22Rv1 (cell line): ENCODE measurements around the gene PRRC2C.

Experiments used
- CTCF ChIP-seq: fragments of 450-650 bp; IDR thresholded peaks from 2 replicates; pipeline ENCODE4 v1.5.1; 2017; ENCODE audit warnings: mild to moderate bottlenecking
- ZFX ChIP-seq: fragments of 450-650 bp; IDR thresholded peaks from 2 replicates; pipeline ENCODE4 v1.6.1; 2017; ENCODE audit warnings: antibody characterized with exemption, borderline replicate concordance

- TF ChIP-seq CTCF (peak; percentile 97), ZFX (no peak)
Measured at GRCh38 chr1:171485375-171486047, at the start of gene PRRC2C.
